HepG2 (cell line): ENCODE data around the gene PALM. TPM values are rescaled to one million over a fixed set of nuclear protein-coding genes. Genes with fewer than 3 reads are reported as not detected.

Source experiments
- ETV5 ChIP-seq: IDR thresholded peaks from 2 replicates; pipeline ENCODE4 v1.6.1; 2018; ENCODE audit warnings: missing biosample characterization, missing genetic modification reagents, inconsistent platforms, borderline replicate concordance
- GTF2F1 ChIP-seq: fragments of 150-350 bp; IDR thresholded peaks from 2 replicates; pipeline ENCODE4 v1.6.1; 2014; ENCODE audit warnings: low read length
- HDAC2 ChIP-seq: sonication (generic); formaldehyde crosslinking; IDR thresholded peaks from 2 replicates; pipeline ENCODE4 v1.4.0; 2020; ENCODE audit warnings: missing genetic modification reagents
- HES4 ChIP-seq: sonication (generic); formaldehyde crosslinking; IDR thresholded peaks from 2 replicates; pipeline ENCODE4 v1.9.0; 2021; ENCODE audit warnings: mild to moderate bottlenecking, missing genetic modification reagents, borderline replicate concordance
- JUNB ChIP-seq: sonication (generic); formaldehyde crosslinking; IDR thresholded peaks from 2 replicates; pipeline ENCODE4 v1.8.0; 2022; ENCODE audit warnings: missing genetic modification reagents, mild to moderate bottlenecking, borderline replicate concordance
- MAFG ChIP-seq: sonication (generic); formaldehyde crosslinking; IDR thresholded peaks from 2 replicates; pipeline ENCODE4 v1.5.1; 2020; ENCODE audit warnings: mild to moderate bottlenecking, missing genetic modification reagents
- MAZ ChIP-seq, 2 experiments: sonication (generic) in 1 of 2; formaldehyde crosslinking in 1 of 2; IDR thresholded peaks; 2 replicates each; pipeline versions ENCODE4 v1.5.0 to v1.6.1; 2012 to 2020; ENCODE audit warnings: low read depth in 2 of 2, mild to moderate bottlenecking in 2 of 2, borderline replicate concordance in 1 of 2, improper control_type of control experiment in 1 of 2, low read length in 1 of 2, missing genetic modification reagents in 1 of 2, moderate library complexity in 1 of 2
- MEIS2 ChIP-seq: sonication (generic); formaldehyde crosslinking; IDR thresholded peaks from 2 replicates; pipeline ENCODE4 v1.9.0; 2021; ENCODE audit warnings: mild to moderate bottlenecking, missing genetic modification reagents
- MIXL1 ChIP-seq: IDR thresholded peaks from 2 replicates; pipeline ENCODE4 v1.6.1; 2016
- MYNN ChIP-seq: sonication (generic); formaldehyde crosslinking; IDR thresholded peaks from 2 replicates; pipeline ENCODE4 v1.4.0; 2020; ENCODE audit warnings: mild to moderate bottlenecking, low read depth, missing genetic modification reagents
- ONECUT2 ChIP-seq: sonication (generic); formaldehyde crosslinking; IDR thresholded peaks from 2 replicates; pipeline ENCODE4 v1.4.0; 2020; ENCODE audit warnings: missing genetic modification reagents
- RARA ChIP-seq: IDR thresholded peaks from 2 replicates; pipeline ENCODE4 v1.6.1; 2016; ENCODE audit warnings: missing genetic modification reagents, missing compliant biosample characterization
- TCF12 ChIP-seq, 2 experiments: fragments of 450-650 bp in 1 of 2; sonication (generic) in 1 of 2; formaldehyde crosslinking in 1 of 2; IDR thresholded peaks; 2 replicates each; pipeline versions ENCODE4 v1.6.1 to v1.8.0; 2017 to 2022; ENCODE audit warnings: antibody characterized with exemption in 1 of 2, mild to moderate bottlenecking in 1 of 2, missing genetic modification reagents in 1 of 2, moderate library complexity in 1 of 2
- TEAD3 ChIP-seq: optimal IDR thresholded peaks from 2 replicates; pipeline ENCODE3; 2016; ENCODE audit warnings: borderline replicate concordance
- ZNF232 ChIP-seq: sonication (generic); formaldehyde crosslinking; IDR thresholded peaks from 2 replicates; pipeline ENCODE4 v1.4.0; 2020; ENCODE audit warnings: missing genetic modification reagents, borderline replicate concordance
- ZNF33B ChIP-seq: sonication (generic); formaldehyde crosslinking; IDR thresholded peaks from 2 replicates; pipeline ENCODE4 v1.5.1; 2020; ENCODE audit warnings: mild to moderate bottlenecking, missing genetic modification reagents
- ZNF543 ChIP-seq: sonication (generic); formaldehyde crosslinking; IDR thresholded peaks from 2 replicates; pipeline ENCODE4 v1.4.0; 2020; ENCODE audit warnings: mild to moderate bottlenecking, missing genetic modification reagents
- ZNF567 ChIP-seq: sonication (generic); formaldehyde crosslinking; IDR thresholded peaks from 2 replicates; pipeline ENCODE4 v1.8.1; 2023; ENCODE audit warnings: mild to moderate bottlenecking, missing genetic modification reagents, borderline replicate concordance
- ZNF652 ChIP-seq: IDR thresholded peaks from 2 replicates; pipeline ENCODE4 v1.6.1; 2016; ENCODE audit warnings: low read depth, borderline replicate concordance
- ZSCAN25 ChIP-seq: sonication (generic); formaldehyde crosslinking; IDR thresholded peaks from 2 replicates; pipeline ENCODE4 v1.8.0; 2022; ENCODE audit warnings: mild to moderate bottlenecking, missing genetic modification reagents
- polyA plus RNA-seq, 8 experiments: library from polyadenylated mRNA; depleted of rRNA in 3 of 8; stranded (reverse) in 7 of 8; unstranded in 1 of 8; fragments of >200 nt; fragmentation: Illumina TruSeq in 4 of 8; extraction: Trizol in 4 of 8; gene quantifications; 2 replicates each; pipeline versions ENCODE4 v1.2.1 to v1.2.3, GENCODE V29; 2011 to 2016; ENCODE audit warnings: low read depth in 4 of 8, missing spikeins in 1 of 8, mixed read lengths in 1 of 8; ENCODE audit not compliant: insufficient read depth in 1 of 8
- total RNA-seq, 5 experiments: library from RNA; depleted of rRNA; stranded (reverse); fragments of >200 nt; fragmentation: Illumina TruSeq; extraction: Trizol; gene quantifications; 2 replicates each; pipeline ENCODE4 v1.2.3, GENCODE V29; 2016; ENCODE audit warnings: low read depth in 1 of 5
- TF ChIP-seq, protein P1 (sequence below): sonication (generic); formaldehyde crosslinking; IDR thresholded peaks from 2 replicates; pipeline ENCODE4 v1.4.0; 2020; ENCODE audit warnings: missing genetic modification reagents, borderline replicate concordance
- TF ChIP-seq, protein P2 (sequence below): sonication (generic); formaldehyde crosslinking; IDR thresholded peaks from 2 replicates; pipeline ENCODE4 v1.5.1; 2020; ENCODE audit warnings: mild to moderate bottlenecking, missing genetic modification reagents, borderline replicate concordance
- TF ChIP-seq, protein P3 (sequence below): sonication (generic); formaldehyde crosslinking; IDR thresholded peaks from 2 replicates; pipeline ENCODE4 v1.8.0; 2022; ENCODE audit warnings: mild to moderate bottlenecking, missing genetic modification reagents, moderate library complexity
- TF ChIP-seq, protein P4 (sequence below): sonication (generic); IDR thresholded peaks from 2 replicates; pipeline ENCODE4 v1.6.1; 2016; ENCODE audit warnings: low read depth, borderline replicate concordance

Gene PALM
- total and polyA plus RNA-seq, 2 of the 13 experiments (the other 11 are each of a cell fraction or from before 2014, with no cell fraction given) = 4.0 to 9.7 TPM

DNA sequence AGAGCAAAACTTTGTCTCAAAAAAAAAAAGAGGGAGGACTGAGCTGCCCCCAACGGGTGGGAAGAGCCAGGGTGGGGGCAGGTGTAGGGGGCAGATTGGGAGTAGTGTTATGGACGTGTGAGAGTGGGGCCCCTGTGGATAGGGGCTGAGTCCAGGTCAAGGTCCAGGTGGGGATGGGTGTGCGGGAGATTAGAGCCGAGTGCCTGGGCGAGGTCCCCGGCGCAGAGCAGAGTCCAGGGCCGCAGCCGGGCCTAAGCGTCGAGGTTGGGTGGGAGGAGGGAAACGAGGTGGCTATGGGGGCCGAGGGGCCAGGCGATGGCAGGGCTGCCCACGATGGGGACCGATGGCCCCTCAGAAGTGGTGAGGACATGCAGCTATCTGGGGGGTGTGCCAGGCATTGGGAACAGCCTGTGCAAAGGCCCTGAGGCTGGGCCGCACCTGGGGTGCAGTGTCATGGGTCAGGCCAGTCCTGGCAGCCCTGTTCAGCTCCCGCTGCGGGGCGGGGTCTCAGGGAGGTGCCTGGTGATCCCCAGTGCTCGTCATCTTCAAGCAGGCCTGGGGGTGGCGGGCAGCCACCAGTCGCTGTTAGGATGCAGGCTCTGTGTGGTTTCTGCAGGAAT, 29.9 kb downstream of the PALM start (continued):
- TF ChIP-seq, protein P1, sequence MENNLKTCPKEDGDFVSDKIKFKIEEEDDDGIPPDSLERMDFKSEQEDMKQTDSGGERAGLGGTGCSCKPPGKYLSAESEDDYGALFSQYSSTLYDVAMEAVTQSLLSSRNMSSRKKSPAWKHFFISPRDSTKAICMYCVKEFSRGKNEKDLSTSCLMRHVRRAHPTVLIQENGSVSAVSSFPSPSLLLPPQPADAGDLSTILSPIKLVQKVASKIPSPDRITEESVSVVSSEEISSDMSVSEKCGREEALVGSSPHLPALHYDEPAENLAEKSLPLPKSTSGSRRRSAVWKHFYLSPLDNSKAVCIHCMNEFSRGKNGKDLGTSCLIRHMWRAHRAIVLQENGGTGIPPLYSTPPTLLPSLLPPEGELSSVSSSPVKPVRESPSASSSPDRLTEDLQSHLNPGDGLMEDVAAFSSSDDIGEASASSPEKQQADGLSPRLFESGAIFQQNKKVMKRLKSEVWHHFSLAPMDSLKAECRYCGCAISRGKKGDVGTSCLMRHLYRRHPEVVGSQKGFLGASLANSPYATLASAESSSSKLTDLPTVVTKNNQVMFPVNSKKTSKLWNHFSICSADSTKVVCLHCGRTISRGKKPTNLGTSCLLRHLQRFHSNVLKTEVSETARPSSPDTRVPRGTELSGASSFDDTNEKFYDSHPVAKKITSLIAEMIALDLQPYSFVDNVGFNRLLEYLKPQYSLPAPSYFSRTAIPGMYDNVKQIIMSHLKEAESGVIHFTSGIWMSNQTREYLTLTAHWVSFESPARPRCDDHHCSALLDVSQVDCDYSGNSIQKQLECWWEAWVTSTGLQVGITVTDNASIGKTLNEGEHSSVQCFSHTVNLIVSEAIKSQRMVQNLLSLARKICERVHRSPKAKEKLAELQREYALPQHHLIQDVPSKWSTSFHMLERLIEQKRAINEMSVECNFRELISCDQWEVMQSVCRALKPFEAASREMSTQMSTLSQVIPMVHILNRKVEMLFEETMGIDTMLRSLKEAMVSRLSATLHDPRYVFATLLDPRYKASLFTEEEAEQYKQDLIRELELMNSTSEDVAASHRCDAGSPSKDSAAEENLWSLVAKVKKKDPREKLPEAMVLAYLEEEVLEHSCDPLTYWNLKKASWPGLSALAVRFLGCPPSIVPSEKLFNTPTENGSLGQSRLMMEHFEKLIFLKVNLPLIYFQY (CRISPR knock-in tag) = peak; percentile 63; the same call in 1 of the 2 replicates
- peak; percentile 95 for TF ChIP-seq ZSCAN25 (CRISPR knock-in tag)
- TF ChIP-seq ZNF543 (CRISPR knock-in tag) = peak; percentile 82
- TF ChIP-seq, protein P2, sequence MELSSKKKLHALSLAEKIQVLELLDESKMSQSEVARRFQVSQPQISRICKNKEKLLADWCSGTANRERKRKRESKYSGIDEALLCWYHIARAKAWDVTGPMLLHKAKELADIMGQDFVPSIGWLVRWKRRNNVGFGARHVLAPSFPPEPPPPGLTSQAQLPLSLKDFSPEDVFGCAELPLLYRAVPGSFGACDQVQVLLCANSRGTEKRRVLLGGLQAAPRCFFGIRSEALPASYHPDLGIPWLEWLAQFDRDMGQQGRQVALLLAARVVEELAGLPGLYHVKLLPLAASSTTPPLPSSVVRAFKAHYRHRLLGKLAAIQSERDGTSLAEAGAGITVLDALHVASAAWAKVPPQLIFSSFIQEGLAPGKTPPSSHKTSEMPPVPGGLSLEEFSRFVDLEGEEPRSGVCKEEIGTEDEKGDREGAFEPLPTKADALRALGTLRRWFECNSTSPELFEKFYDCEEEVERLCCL (CRISPR knock-in tag) = no peak
- 0 out of 2 replicates have a peak, but pooled peaks have one; percentile 27 for TF ChIP-seq GTF2F1
- TF ChIP-seq MIXL1 (CRISPR knock-in tag) = peak; percentile 85
- TF ChIP-seq HES4 (CRISPR knock-in tag) = peak; percentile 77; the same call in 1 of the 2 replicates
- no peak for TF ChIP-seq MAFG (CRISPR knock-in tag)
- peak; percentile 81; the same call in 1 of the 2 replicates for TF ChIP-seq ZNF232
- no peak for TF ChIP-seq ONECUT2
- no peak for TF ChIP-seq MEIS2 (CRISPR knock-in tag)
- TF ChIP-seq MAZ (IDR thresholded peaks at IDR 0.05; ENCODE audit: borderline replicate concordance, low read depth, low read length) = peak; percentile 90
- TF ChIP-seq MAZ (CRISPR knock-in tag; IDR thresholded peaks at IDR 0.05; ENCODE audit: low read depth) = peak; percentile 94
- no peak for TF ChIP-seq MYNN
- no peak for TF ChIP-seq ZNF567 (CRISPR knock-in tag)
- peak; percentile 96 for TF ChIP-seq RARA (CRISPR knock-in tag)
- TF ChIP-seq, protein P3, sequence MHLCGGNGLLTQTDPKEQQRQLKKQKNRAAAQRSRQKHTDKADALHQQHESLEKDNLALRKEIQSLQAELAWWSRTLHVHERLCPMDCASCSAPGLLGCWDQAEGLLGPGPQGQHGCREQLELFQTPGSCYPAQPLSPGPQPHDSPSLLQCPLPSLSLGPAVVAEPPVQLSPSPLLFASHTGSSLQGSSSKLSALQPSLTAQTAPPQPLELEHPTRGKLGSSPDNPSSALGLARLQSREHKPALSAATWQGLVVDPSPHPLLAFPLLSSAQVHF = no peak
- TF ChIP-seq TEAD3 (CRISPR knock-in tag) = peak; percentile 87
- peak; percentile 94 for TF ChIP-seq HDAC2 (CRISPR knock-in tag)
- no peak for TF ChIP-seq ZNF33B
- no peak for TF ChIP-seq JUNB (CRISPR knock-in tag)
- TF ChIP-seq ZNF652 (CRISPR knock-in tag) = peak; percentile 11; the same call in 1 of the 2 replicates
- TF ChIP-seq, protein P4, sequence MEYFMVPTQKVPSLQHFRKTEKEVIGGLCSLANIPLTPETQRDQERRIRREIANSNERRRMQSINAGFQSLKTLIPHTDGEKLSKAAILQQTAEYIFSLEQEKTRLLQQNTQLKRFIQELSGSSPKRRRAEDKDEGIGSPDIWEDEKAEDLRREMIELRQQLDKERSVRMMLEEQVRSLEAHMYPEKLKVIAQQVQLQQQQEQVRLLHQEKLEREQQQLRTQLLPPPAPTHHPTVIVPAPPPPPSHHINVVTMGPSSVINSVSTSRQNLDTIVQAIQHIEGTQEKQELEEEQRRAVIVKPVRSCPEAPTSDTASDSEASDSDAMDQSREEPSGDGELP = peak; percentile 73
- TF ChIP-seq TCF12 (IDR thresholded peaks at IDR 0.05) = no peak
- TF ChIP-seq TCF12 (CRISPR knock-in tag; IDR thresholded peaks at IDR 0.05) = peak; percentile 83; the same call in 1 of the 2 replicates
- peak; percentile 66 for TF ChIP-seq ETV5 (CRISPR knock-in tag)
